GM12873 (cell line): Measurements from ENCODE around the gene APOC1.

Experiments used
- TF ChIP-seq, protein P1 (sequence below): IDR thresholded peaks from 2 replicates; pipeline ENCODE4 v1.5.1; 2012; ENCODE audit warnings: low read depth, mild to moderate bottlenecking, moderate library complexity, low read length, control low read depth; ENCODE audit not compliant: insufficient read depth; ENCODE audit errors: missing control alignments

Gene APOC1

DNA sequence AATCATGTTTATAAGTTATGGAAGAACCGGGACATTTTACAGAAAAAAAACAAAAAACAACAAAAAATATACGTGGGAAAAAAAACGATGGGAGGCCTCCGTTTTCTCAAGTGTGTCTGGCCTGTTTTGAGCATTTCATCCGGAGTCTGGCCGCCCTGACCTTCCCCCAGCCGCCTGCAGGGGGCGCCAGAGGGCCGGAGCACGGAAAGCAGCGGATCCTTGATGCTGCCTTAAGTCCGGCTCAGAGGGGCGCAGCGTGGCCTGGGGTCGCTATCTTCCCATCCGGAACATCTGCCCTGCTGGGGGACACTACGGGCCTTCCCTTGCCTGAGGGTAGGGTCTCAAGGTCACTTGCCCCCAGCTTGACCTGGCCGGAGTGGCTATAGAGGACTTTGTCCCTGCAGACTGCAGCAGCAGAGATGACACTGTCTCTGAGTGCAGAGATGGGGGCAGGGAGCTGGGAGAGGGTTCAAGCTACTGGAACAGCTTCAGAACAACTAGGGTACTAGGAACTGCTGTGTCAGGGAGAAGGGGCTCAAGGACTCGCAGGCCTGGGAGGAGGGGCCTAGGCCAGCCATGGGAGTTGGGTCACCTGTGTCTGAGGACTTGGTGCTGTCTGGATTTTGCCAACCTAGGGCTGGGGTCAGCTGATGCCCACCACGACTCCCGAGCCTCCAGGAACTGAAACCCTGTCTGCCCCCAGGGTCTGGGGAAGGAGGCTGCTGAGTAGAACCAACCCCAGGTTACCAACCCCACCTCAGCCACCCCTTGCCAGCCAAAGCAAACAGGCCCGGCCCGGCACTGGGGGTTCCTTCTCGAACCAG, 10.6 kb upstream of the APOC1 start:
- TF ChIP-seq, protein P1, sequence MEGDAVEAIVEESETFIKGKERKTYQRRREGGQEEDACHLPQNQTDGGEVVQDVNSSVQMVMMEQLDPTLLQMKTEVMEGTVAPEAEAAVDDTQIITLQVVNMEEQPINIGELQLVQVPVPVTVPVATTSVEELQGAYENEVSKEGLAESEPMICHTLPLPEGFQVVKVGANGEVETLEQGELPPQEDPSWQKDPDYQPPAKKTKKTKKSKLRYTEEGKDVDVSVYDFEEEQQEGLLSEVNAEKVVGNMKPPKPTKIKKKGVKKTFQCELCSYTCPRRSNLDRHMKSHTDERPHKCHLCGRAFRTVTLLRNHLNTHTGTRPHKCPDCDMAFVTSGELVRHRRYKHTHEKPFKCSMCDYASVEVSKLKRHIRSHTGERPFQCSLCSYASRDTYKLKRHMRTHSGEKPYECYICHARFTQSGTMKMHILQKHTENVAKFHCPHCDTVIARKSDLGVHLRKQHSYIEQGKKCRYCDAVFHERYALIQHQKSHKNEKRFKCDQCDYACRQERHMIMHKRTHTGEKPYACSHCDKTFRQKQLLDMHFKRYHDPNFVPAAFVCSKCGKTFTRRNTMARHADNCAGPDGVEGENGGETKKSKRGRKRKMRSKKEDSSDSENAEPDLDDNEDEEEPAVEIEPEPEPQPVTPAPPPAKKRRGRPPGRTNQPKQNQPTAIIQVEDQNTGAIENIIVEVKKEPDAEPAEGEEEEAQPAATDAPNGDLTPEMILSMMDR = peak; percentile 96

DNA sequence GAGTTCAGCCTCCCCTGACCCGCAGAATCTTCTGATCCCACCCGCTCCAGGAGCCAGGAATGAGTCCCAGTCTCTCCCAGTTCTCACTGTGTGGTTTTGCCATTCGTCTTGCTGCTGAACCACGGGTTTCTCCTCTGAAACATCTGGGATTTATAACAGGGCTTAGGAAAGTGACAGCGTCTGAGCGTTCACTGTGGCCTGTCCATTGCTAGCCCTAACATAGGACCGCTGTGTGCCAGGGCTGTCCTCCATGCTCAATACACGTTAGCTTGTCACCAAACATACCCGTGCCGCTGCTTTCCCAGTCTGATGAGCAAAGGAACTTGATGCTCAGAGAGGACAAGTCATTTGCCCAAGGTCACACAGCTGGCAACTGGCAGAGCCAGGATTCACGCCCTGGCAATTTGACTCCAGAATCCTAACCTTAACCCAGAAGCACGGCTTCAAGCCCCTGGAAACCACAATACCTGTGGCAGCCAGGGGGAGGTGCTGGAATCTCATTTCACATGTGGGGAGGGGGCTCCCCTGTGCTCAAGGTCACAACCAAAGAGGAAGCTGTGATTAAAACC, 9.9 kb upstream of the APOC1 start:
- TF ChIP-seq, protein P1 = peak; percentile 45

DNA sequence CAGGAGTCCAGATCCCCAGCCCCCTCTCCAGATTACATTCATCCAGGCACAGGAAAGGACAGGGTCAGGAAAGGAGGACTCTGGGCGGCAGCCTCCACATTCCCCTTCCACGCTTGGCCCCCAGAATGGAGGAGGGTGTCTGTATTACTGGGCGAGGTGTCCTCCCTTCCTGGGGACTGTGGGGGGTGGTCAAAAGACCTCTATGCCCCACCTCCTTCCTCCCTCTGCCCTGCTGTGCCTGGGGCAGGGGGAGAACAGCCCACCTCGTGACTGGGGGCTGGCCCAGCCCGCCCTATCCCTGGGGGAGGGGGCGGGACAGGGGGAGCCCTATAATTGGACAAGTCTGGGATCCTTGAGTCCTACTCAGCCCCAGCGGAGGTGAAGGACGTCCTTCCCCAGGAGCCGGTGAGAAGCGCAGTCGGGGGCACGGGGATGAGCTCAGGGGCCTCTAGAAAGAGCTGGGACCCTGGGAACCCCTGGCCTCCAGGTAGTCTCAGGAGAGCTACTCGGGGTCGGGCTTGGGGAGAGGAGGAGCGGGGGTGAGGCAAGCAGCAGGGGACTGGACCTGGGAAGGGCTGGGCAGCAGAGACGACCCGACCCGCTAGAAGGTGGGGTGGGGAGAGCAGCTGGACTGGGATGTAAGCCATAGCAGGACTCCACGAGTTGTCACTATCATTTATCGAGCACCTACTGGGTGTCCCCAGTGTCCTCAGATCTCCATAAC, 8.8 kb upstream of the APOC1 start, which contains the start of gene APOE:
APOE (plus strand) TSS at position 360 of the 724 bp plus-strand sequence. CDS start 829 bp downstream, outside the sequence.
- TF ChIP-seq, protein P1 = no peak

DNA sequence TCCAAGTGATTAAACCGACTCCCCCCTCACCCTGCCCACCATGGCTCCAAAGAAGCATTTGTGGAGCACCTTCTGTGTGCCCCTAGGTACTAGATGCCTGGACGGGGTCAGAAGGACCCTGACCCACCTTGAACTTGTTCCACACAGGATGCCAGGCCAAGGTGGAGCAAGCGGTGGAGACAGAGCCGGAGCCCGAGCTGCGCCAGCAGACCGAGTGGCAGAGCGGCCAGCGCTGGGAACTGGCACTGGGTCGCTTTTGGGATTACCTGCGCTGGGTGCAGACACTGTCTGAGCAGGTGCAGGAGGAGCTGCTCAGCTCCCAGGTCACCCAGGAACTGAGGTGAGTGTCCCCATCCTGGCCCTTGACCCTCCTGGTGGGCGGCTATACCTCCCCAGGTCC, 6.8 kb upstream of the APOC1 start:
- TF ChIP-seq, protein P1 = no peak

DNA sequence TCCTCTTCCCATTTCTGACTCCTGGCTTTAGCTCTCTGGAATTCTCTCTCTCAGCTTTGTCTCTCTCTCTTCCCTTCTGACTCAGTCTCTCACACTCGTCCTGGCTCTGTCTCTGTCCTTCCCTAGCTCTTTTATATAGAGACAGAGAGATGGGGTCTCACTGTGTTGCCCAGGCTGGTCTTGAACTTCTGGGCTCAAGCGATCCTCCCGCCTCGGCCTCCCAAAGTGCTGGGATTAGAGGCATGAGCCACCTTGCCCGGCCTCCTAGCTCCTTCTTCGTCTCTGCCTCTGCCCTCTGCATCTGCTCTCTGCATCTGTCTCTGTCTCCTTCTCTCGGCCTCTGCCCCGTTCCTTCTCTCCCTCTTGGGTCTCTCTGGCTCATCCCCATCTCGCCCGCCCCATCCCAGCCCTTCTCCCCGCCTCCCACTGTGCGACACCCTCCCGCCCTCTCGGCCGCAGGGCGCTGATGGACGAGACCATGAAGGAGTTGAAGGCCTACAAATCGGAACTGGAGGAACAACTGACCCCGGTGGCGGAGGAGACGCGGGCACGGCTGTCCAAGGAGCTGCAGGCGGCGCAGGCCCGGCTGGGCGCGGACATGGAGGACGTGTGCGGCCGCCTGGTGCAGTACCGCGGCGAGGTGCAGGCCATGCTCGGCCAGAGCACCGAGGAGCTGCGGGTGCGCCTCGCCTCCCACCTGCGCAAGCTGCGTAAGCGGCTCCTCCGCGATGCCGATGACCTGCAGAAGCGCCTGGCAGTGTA, 6.2 kb upstream of the APOC1 start:
- TF ChIP-seq, protein P1 = no peak

DNA sequence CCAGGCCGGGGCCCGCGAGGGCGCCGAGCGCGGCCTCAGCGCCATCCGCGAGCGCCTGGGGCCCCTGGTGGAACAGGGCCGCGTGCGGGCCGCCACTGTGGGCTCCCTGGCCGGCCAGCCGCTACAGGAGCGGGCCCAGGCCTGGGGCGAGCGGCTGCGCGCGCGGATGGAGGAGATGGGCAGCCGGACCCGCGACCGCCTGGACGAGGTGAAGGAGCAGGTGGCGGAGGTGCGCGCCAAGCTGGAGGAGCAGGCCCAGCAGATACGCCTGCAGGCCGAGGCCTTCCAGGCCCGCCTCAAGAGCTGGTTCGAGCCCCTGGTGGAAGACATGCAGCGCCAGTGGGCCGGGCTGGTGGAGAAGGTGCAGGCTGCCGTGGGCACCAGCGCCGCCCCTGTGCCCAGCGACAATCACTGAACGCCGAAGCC, 5.6 kb upstream of the APOC1 start:
- TF ChIP-seq, protein P1 = no peak

DNA sequence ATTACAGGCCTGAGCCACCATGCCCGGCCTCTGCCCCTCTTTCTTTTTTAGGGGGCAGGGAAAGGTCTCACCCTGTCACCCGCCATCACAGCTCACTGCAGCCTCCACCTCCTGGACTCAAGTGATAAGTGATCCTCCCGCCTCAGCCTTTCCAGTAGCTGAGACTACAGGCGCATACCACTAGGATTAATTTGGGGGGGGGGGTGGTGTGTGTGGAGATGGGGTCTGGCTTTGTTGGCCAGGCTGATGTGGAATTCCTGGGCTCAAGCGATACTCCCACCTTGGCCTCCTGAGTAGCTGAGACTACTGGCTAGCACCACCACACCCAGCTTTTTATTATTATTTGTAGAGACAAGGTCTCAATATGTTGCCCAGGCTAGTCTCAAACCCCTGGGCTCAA, 4.6 kb upstream of the APOC1 start:
- TF ChIP-seq, protein P1 = no peak
